Stimulated activated naive CD8-positive, alpha-beta T cell treated with anti-CD3 and anti-CD28 coated beads, Interleukin-15, Interleukin-2, amounts not matched to agents 100 U/mL and 50 U/mL, for 24 hours (primary cell): ENCODE measurements around the gene PARP8.
A peak's percentile ranks its signal among the peaks of the same experiment; 100 is the strongest.
"Not testable (repeated sequence)": the region's sequence is repeated elsewhere in the genome, so short reads cannot be mapped to it uniquely, and the experiment has no call there.

ENCODE experiments used
- ATAC-seq: fragments of 150-1000 bp; cut with Tn5 transposase; one replicate; pipeline ENCODE4 v1.10.0; 2021
- DNase-seq: peaks from one replicate; pipeline ENCODE4 v3.0.0; 2021

PARP8 gene

GRCh38 chr5:50687548-50687947, 21.1 kb downstream of the PARP8 start:
- DNase-seq (no peak), ATAC-seq (no peak)

DNA sequence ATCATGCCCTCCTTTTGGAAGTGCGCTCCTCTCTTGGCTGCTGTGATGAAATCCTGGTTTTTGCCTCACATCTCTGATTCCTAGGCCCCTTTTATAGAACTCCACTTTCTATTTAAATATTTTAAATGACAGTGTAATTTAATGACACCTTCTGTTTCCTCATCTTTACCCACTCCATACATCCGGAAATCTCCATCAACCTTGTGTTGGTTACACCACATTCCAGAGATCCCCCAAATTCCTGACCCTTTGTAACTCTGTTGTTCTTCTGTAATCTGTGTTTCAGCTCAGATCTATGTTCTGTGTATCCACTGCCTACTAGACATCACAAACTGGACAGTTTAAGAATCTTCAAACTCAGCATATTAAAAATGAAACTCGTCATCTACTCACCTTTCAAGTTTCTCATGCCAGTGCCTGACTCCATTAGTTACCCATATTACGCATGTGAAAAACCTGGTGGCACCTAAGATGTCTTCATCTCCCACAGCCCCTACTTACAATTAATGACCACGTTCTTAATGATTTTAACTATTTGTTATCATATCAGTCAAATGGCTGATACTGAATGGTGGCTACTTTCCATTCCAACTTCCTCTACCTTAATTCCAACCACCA, 25.1 kb downstream of the PARP8 start:
- ATAC-seq (no peak), DNase-seq (no peak)

DNA sequence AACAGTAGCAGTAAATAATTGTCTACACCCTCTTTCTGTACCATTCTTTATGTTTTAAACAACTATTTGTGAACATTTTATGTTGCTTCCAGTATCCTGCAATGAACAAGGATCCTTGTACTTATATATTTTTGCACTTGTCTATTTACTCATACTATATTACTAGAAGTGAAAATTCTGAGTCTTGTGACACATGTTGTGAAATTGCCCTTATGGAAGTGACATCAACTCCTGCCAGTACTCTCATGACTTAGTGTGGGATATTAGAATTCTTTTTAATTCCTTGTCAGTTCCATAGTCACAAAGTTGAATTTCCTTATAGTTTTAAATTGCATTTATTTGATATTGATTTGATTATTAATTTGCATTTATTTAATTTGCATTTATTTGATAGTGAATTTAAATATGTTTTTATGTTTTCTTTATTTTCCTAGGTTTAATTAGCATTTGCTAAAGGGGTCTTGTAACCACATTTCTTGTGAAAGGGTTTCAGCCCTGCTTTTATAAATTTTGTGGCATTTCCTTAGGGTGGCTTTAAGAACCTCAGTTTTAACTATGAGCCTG, 27.7 kb downstream of the PARP8 start:
- no peak for DNase-seq
- no peak for ATAC-seq

DNA sequence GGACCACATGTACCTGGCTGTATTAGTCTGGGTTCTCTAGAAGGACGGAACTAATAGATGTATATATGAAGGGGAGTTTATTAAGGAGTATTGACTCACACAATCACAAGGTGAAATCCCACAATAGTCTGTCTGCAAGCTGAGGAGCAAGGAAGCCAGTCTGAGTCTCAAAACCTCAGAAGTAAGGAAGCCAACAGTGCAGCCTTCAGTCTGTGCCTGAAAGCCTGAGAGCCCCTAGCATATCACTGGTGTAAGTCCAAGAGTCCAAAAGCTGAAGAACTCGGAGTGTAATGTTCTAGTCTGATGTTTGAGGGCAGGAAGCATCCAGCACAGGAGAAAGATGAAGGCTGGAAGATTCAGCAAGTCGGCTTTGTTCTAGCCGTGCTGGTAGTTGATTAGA, 28.2 kb downstream of the PARP8 start:
- DNase-seq: not testable (repeated sequence)

DNA sequence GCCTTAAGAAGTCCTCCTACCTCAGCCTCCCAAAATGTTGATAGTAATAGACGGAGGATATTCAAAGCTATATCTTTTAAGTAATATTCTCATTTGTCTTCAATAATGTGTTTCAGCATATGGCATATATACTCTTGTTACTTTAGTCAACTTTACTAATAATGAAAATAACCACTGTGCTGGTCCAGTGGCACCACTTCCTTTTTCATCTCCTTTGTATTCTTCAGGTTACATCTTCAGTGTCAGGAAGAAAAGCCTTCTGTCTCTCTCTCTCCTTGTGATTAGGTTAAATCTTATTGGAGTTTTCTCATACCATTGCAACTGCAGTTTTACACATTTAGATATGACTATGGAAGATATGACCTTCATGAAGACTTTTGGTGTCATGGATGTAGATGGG, 31.3 kb downstream of the PARP8 start:
- DNase-seq: no peak
- ATAC-seq: no peak

More for the DNA sequence above, 28.2 kb downstream of the PARP8 start:
- not testable (repeated sequence) for ATAC-seq

GRCh38 chr5:50699737-50700136, 33.3 kb downstream of the PARP8 start:
- ATAC-seq: peak; percentile 95

GRCh38 chr5:50700706-50701105, 34.3 kb downstream of the PARP8 start:
- ATAC-seq: no peak
- no peak for DNase-seq

More at GRCh38 chr5:50699737-50700136, 33.3 kb downstream of the PARP8 start:
- DNase-seq: no peak

DNA sequence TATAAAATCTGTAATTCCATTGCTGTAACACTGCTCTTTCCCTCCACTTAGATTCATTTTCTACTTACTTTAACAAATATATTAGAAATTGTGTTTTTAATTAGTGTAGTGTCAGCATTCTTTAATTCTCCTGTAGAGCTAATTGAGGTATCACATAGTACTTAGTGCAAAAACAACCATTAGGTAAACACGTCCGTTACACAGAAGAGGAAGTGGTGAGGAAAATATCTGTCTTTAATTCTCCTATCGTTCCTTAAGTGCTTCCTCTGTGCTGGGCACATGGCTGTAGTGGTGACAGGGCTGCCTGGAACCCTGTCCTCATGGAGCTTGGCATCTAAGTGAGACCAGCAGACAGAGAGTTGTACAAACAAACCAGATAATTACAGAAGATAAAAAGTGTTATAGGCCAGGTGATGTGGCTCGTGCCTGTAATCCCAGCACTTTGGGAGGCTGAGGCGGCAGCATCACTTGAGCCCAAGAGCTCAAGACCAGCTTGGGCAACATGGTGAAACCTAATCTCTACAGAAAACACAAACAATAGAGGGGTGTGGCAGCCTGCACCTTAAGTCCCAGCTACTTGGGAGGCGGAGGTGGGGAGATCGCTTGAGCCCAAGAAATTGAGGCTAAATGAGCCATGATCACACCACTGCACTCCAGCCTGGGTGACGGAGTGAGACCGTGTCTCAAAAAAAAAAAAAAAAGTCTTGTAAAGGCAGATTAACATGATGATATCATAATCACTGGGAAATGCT, 36.4 kb downstream of the PARP8 start:
- DNase-seq (no peak), ATAC-seq (no peak)

DNA sequence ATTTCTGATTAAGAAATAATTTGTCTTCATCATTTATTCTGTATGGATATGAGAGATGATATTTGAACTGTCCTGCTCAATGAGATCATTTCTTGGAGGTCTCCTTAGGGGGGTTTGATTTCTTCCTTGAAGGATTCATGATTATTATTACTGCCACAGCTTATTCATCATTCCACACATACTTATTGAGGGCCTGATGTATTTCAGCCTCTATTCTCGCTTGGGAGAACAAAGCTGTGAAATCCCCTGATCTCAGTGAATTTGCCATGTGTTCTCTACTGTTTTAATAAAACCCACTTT, 36.9 kb downstream of the PARP8 start:
- DNase-seq (no peak), ATAC-seq (no peak)

- ATAC-seq (no peak), DNase-seq (no peak)
Observed at GRCh38 chr5:50704730-50705129, 38.3 kb downstream of the PARP8 start.

- DNase-seq (no peak), ATAC-seq (no peak)
Observed at GRCh38 chr5:50709471-50709870, 43.0 kb downstream of the PARP8 start.

DNA sequence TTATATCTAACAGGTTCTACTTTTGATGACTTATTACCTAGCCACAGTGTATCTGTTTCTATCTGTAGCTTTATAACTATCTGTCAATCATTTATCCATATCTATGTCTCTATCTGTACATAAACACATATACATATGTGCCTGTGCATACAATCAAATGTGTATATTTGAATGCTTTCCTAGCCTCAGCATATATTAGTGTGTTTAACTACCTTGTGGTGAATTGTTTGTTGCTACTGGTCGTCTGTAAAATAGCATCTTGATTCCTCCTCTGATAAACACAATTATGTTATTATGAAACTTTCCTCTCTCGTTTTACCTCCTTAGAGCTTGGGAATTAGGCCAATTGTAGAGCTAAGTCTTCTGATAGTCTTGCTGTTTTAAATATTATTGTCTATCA, 44.4 kb downstream of the PARP8 start:
- no peak for ATAC-seq
- DNase-seq: no peak

- DNase-seq: peak; percentile 51
- ATAC-seq: peak; percentile 98
Observed at GRCh38 chr5:50711280-50711679, 44.8 kb downstream of the PARP8 start.

- ATAC-seq (no peak), DNase-seq (no peak)
Observed at GRCh38 chr5:50712479-50712878, 46.0 kb downstream of the PARP8 start.

DNA sequence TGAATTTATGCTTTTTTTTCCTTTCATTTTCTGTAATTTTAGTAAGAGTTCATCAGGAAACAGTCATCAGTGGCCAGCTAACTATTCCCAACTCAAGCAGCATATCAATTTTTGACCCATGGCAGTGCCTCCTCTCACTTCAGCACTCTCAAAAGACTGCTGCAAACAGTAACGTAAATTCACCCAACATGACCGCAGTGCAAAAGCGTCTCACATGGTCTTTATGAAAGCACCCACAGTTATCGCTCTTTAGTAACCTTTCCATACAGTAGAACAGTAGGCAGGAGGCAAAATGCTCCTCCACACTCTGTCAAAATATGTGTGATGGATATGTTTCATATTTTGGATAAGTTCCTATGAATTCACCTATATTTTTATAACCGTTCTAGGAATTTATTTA, 48.6 kb downstream of the PARP8 start:
- DNase-seq: no peak

DNA sequence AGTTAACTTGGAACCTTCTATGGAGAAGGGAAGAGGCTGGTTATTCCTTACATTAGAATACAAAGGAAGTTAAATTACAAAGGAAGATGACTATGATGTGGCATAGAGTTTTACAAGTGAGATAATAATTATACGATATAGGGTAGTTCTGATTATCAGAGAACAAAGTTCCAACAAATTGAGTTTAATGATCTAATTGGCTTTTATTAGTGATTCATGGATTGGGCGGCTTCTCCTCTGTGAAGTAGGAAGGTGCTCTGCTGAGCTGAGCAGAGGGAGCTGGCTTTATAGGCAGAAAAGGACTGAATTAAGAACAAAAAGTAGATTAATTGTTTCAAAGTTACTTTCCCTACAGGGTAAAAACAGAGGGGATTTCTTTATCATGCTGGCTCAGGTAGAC, 49.7 kb downstream of the PARP8 start:
- ATAC-seq: no peak
- no peak for DNase-seq

More for the DNA sequence above, 48.6 kb downstream of the PARP8 start:
- ATAC-seq: no peak

GRCh38 chr5:50717651-50718050, 51.2 kb downstream of the PARP8 start:
- DNase-seq (no peak), ATAC-seq (peak; percentile 64)

DNA sequence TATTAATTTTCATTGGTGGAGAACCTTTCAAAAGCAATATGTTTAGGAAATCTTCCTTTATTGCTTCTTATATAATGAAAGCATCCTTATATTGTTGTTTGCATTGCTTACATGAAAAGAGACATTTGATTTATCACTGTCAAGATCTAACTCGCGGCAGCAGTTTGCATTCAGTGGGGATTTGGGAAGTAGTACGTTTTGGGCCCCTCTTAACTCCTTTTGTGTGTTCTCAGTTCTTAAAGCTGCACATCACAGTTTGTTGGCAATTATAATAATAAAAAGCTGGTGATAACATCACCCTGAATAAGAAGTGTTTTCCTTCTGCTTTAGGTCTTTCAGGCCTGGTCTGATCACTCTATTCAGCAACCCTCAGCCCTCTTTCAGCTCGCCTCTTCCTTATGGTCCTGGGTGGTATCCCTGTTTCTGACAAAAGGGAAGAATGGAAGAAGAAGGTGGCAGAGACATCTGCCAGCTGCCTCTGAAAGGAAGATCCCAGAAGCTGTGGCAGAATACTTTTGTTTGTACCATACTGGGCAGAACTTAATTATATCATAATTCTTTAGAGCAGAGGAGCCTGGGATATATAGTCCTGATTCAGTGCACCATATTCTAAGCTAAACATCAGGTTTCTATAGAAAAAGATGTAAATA, 53.7 kb downstream of the PARP8 start:
- ATAC-seq (no peak), DNase-seq (no peak)

GRCh38 chr5:50722223-50722622, 55.8 kb downstream of the PARP8 start:
- DNase-seq (no peak), ATAC-seq (no peak)

DNA sequence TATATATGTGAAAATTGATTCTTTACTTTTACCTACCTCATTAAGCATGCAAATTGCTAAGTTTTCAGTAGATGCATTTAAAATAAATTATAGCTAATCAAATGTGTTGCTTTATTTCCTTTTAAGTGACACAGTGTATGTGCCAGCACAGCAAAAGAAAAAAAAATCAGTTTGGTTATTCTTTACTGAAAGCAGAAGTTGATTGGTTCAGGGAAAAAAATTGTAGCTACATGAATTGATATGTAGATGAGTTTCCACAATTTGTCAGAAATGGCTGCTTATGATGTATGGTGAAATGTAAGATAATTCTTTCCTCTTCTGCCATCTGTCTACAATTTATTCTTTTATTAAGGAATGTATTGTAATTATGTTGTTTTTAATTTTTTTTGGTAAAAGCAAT, 57.8 kb downstream of the PARP8 start:
- ATAC-seq: no peak
- DNase-seq: no peak

DNA sequence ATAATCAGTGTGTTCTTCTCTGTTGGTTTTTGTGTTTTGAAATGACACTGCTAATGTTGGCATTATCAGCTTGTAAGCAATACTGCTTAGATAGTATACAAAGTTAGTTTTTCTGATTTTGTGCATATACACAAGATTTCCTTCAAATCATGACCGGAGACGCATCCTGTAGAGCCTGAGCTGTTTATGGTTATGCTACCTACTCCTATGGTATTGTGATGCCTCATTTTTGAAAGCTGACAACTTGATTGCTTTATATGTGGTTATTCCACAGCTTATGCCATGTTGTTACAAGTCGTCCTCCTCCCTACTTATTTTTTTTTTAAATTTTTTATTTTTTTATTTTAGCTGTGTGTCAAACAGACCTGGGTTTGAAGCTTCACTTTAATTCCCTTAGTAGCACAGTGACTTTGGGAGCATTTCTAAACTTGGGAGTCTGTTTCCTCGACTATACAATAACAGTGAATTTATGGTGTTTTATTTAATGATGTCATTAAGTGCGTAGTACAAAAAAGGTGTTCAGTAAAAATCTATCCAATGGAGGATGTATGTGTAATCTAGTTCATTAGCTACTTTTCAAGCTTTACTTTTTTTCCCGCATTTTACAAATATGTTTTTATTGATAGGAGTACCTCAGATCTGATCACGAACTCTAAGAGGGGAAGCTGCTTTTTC, 59.5 kb downstream of the PARP8 start:
- ATAC-seq (no peak), DNase-seq (no peak)

- peak; percentile 82 for ATAC-seq
- no peak for DNase-seq
Observed at GRCh38 chr5:50726475-50727148, 60.2 kb downstream of the PARP8 start.
